Body of pancreas (tissue), 4 donors: Measurements from ENCODE around the gene SRSF4. TPM values are rescaled to one million over a fixed set of nuclear protein-coding genes. Genes with fewer than 3 reads are reported as not detected.

Experiments used
- ATAC-seq: fragments of 150-250 bp; one replicate; pipeline ENCODE4 v1.9.1; 2016
- DNase-seq, 4 donors: peaks; one replicate each; pipeline ENCODE4 v3.0.0-alpha.2; 2019
- H3K27ac ChIP-seq, 4 donors: fragments of 200-600 bp; sonication (generic); 1 replicate in 3 of 4; 2 replicates in 1 of 4; pipeline versions ENCODE4 v1.5.1 to v1.6.1; 2016 to 2019; ENCODE audit warnings: mild to moderate bottlenecking in 1 of 4, mixed read lengths in 1 of 4, moderate library complexity in 1 of 4
- H3K27me3 ChIP-seq, 2 donors: fragments of 200-600 bp; sonication (generic); one replicate each; pipeline ENCODE4 v1.6.0; 2016; ENCODE audit warnings: mild to moderate bottlenecking in 1 of 2
- H3K36me3 ChIP-seq, 2 donors: fragments of 200-600 bp; sonication (generic); replicated peaks in 1 of 2; 2 replicates each; pipeline ENCODE4 v1.5.1; 2016; ENCODE audit warnings: low read depth in 2 of 2; ENCODE audit not compliant: insufficient read depth in 1 of 2
- H3K4me1 ChIP-seq: fragments of 200-600 bp; sonication (generic); one replicate; pipeline ENCODE4 v1.6.0; 2016
- H3K4me3 ChIP-seq, 2 donors: fragments of 200-600 bp; sonication (generic); 1 replicate in 1 of 2; 2 replicates in 1 of 2; pipeline ENCODE4 v1.5.1; 2016 to 2019
- H3K9me3 ChIP-seq, 3 donors: fragments of 200-600 bp; sonication (generic); 1 replicate in 2 of 3; 2 replicates in 1 of 3; pipeline ENCODE4 v1.5.1; 2016
- CTCF ChIP-seq, 7 experiments: fragments of 450-650 bp in 4 of 7; fragments of 200-600 bp in 3 of 7; sonication (generic) in 3 of 7; IDR thresholded peaks; one replicate each; pipeline ENCODE4 v1.5.1; 2016 to 2019; ENCODE audit warnings: antibody characterized with exemption in 7 of 7
- POLR2A ChIP-seq, 3 donors: fragments of 450-650 bp; IDR thresholded peaks; one replicate each; pipeline ENCODE4 v1.6.1; 2016; ENCODE audit warnings: antibody characterized with exemption in 3 of 3, mild to moderate bottlenecking in 2 of 3
- WGBS, 2 donors: methylation state at CpG; one replicate each; pipeline ENCODE4 v1.1.5; 2017; 5-methylcytosine and 5-hydroxymethylcytosine counted together
- intact Hi-C: fragments of 100-400 bp; cut with DNase I; formaldehyde crosslinking; loops from one replicate; pipeline ENCODE4 v1.15.1; 2023
- total RNA-seq, 2 donors: library from RNA; depleted of rRNA; stranded (reverse); fragments of >200 nt; gene quantifications; one replicate each; pipeline ENCODE4 v1.1.0, GENCODE V29; 2016

The SRSF4 gene
- total RNA-seq, 2 donors from 2014 or later = 50.3 to 58.3 TPM

DNA sequence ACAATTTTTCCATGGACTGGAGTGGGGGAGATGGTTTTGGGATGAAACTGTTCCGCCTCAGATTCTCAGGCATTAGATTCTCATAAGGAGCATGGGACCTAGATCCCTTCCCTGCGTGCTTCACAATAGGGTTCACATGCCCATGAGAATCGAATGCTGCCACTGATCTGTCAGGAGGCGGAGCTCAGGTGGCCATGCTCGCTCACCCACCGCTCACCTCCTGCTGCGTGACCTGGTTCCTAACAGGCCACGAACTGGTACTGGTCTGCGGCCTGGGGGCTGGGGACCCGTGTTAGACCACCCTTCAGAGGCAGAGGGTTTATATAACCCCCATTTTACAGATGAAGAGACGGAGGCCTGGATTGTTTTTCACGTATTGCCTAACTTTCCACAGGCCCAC is 16.3 kb upstream of the SRSF4 start:
- no peaks in the 10 kb centered on the region for H3K9me3 ChIP-seq
- ATAC-seq (no peak), DNase-seq (no peak)
- H3K36me3 ChIP-seq = peaks cover 0 to 5% of the 10 kb centered on the region in 2 donors
- intact Hi-C loops = loop anchor here (5.0 kb wide), 1 partner anchor 321 kb away; no protein-coding TSS in a partner anchor
- WGBS, 2 donors = 89 to 95% methylated on average over 9 to 12 of the region's 12 CpGs
- H3K27ac ChIP-seq = no peak overlapping the region
- TF ChIP-seq POLR2A (IDR thresholded peaks at IDR 0.05) (no peak), CTCF (IDR thresholded peaks at IDR 0.05) (no peak)
- no peak overlapping the region for H3K4me3 ChIP-seq
- H3K27me3 ChIP-seq = no peaks in the 10 kb centered on the region
- H3K4me1 ChIP-seq = peaks cover 9% of the 10 kb centered on the region

DNA sequence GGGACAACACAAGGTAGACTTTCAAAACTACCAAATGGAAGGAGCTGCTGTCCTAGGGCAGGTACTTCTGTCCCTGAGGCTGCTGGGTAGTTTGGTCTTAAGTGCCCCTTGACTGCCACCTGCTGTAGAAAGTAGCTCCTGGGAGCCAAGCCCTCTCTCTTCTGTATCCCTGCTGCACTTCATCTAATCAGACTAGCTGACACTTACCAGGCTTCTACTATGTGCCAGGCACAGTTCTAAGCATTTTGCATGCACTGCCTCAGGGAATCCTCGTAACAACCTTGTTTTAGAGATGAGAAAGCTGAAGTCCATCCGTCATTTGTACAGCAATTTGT is 15.9 kb upstream of the SRSF4 start:
- Histone ChIP-seq H3K4me3 (no peak overlapping the region), H3K27me3 (no peaks in the 10 kb centered on the region), H3K36me3 (peaks cover 0 to 5% of the 10 kb centered on the region in 2 donors), H3K27ac (no peak overlapping the region), H3K4me1 (peaks cover 7% of the 10 kb centered on the region), H3K9me3 (no peaks in the 10 kb centered on the region)
- peak in 2 of 7 experiments; percentile 29 to 34 for TF ChIP-seq CTCF (IDR thresholded peaks at IDR 0.05)
- no peak for TF ChIP-seq POLR2A (IDR thresholded peaks at IDR 0.05)
- 87 to 92% methylated on average over 2 of the region's 2 CpGs for WGBS, 2 donors
- peak in 2 of 4 donors; percentile 27 to 39 for DNase-seq
- intact Hi-C loops = loop anchor here (5.0 kb wide), 1 partner anchor 320 kb away; no protein-coding TSS in a partner anchor
- ATAC-seq = no peak

- peaks cover 2% of the 10 kb centered on the region for H3K4me1 ChIP-seq
- H3K9me3 ChIP-seq = no peaks in the 10 kb centered on the region
- peaks cover 0 to 5% of the 10 kb centered on the region in 2 donors for H3K36me3 ChIP-seq
- intact Hi-C loops = loop anchor here (5.0 kb wide), 1 partner anchor 320 kb away; no protein-coding TSS in a partner anchor
- 73 to 80% methylated on average over 6 to 7 of the region's 7 CpGs for WGBS, 2 donors
- H3K27me3 ChIP-seq = no peaks in the 10 kb centered on the region
- ATAC-seq (no peak), DNase-seq (no peak)
- TF ChIP-seq POLR2A (IDR thresholded peaks at IDR 0.05) = no peak
- TF ChIP-seq CTCF (IDR thresholded peaks at IDR 0.05) = no peak
- no peak overlapping the region for H3K4me3 ChIP-seq
- H3K27ac ChIP-seq = no peak overlapping the region
Observed at GRCh38 chr1:29196863-29197589, 15.3 kb upstream of the SRSF4 start.

DNA sequence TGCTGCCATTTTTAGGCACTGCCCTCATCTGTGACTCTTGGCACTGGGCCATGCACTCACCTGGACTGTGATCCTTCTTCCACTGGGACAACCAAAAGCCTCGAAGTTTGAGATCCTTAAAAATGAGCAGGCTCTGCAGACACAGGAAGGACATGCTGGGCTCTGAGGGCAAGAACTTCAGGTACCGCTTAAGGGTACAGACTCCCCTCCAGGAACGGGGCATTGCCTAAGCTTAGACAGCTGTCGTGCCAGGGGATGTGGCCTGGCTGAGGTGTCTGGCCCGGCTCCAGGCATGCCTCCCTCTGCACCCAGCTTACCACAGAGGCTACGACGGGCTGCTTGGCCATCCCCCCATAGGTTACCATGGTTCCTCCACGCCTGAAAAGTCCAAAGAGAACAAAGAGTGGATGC is 14.2 kb upstream of the SRSF4 start:
- TF ChIP-seq CTCF (IDR thresholded peaks at IDR 0.05) (no peak), POLR2A (IDR thresholded peaks at IDR 0.05) (no peak)
- 40 to 75% methylated on average over 5 to 8 of the region's 8 CpGs for WGBS, 2 donors
- no peak for ATAC-seq
- Histone ChIP-seq H3K27ac (no peak overlapping the region), H3K27me3 (no peaks in the 10 kb centered on the region), H3K36me3 (peaks cover 0 to 5% of the 10 kb centered on the region in 2 donors), H3K4me3 (no peak overlapping the region), H3K4me1 (no peaks in the 10 kb centered on the region), H3K9me3 (no peaks in the 10 kb centered on the region)
- intact Hi-C loops = loop anchor here (5.0 kb wide), 1 partner anchor 319 kb away; no protein-coding TSS in a partner anchor
- peak in 3 of 4 donors; percentile 28 to 54 (median 35) for DNase-seq
